Stimulated activated memory B cell treated with anti-CD40 and anti-IgM and Interleukin-4, amounts not matched to agents 10 μg/mL and 1 μg/mL and 100 μg/mL, for 72 hours (primary cell): ENCODE results near the gene KRTAP15-1.

Experiments used
- ATAC-seq: fragments of 150-1000 bp; cut with Tn5 transposase; 2 replicates; pipeline ENCODE4 v1.10.0; 2021
- H3K27ac Mint-ChIP-seq: one replicate; pipeline ENCODE4 v1.8.0; 2022; ENCODE audit warnings: mild to moderate bottlenecking, mixed read lengths
- H3K27me3 Mint-ChIP-seq: one replicate; pipeline ENCODE4 v1.8.0; 2022; ENCODE audit warnings: mixed read lengths
- H3K36me3 Mint-ChIP-seq: one replicate; pipeline ENCODE4 v1.8.0; 2022; ENCODE audit warnings: mixed read lengths
- H3K4me1 Mint-ChIP-seq: one replicate; pipeline ENCODE4 v1.8.0; 2022; ENCODE audit warnings: mixed read lengths
- H3K4me3 Mint-ChIP-seq: one replicate; pipeline ENCODE4 v1.8.0; 2022; ENCODE audit warnings: mild to moderate bottlenecking, moderate library complexity, mixed read lengths
- H3K9me3 Mint-ChIP-seq: one replicate; pipeline ENCODE4 v1.8.0; 2022; ENCODE audit warnings: mixed read lengths

KRTAP15-1 gene

GRCh38 chr21:30439975-30440374 lies at the start of gene KRTAP15-1:
TSS of gene KRTAP15-1 (plus strand) at chr21:30440275. CDS start at chr21:30440328, 53 bp downstream.
- no peak for ATAC-seq
- Mint-ChIP-seq H3K9me3 (peaks cover 3% of the 10 kb centered on the region), H3K27me3 (no peaks in the 10 kb centered on the region), H3K4me1 (no peaks in the 10 kb centered on the region), H3K27ac (no peak within 1 kb of the TSS), H3K36me3 (no peaks in the 10 kb centered on the region), H3K4me3 (no peak within 1 kb of the TSS)

DNA sequence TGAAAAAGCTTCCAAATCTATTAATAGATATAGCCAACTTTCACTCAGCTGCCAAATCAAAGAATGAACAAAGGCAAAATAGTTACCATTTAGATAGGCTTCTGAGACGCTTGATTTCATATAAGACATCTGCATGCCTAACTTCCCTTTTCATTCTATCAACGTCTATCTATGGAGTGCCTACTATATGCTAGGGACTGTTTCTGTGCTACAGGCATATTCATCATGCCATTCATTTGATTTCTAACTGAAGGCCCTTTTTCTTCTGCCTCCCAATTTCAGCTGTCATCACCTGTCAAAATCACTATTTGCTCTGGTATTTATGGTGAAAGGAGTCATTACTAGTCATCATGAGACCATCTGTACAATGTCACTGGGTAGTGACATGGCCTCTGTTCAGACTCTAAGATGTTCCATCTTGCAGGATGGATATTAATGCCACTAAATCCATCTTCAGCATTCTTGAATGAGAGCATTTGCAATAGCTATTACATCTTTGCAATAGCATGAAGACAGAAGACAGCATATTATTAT lies 48.5 kb upstream of the KRTAP15-1 start:
- Mint-ChIP-seq H3K9me3 (peaks cover 8% of the 10 kb centered on the region), H3K36me3 (no peaks in the 10 kb centered on the region), H3K27ac (no peak overlapping the region), H3K4me3 (no peak overlapping the region), H3K4me1 (no peaks in the 10 kb centered on the region), H3K27me3 (no peaks in the 10 kb centered on the region)
- ATAC-seq, result no peak

DNA sequence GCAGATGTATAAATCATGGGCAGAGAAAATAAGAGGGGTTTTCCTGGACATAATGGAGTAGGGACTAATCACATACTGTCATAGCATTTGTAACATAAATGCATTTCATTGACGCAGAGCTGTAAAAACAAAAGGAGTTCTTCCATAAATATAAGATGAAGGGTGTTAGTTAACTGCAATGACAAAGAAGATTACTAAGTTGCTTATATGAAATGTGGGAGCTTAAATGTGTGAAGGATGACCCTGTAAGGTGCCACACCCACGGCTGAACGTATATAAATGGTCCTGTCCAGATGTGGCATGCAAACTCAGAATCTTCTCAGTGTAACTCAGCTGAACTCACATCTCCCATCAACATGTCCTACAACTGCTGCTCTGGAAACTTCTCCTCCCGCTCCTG lies 44.3 kb upstream of the KRTAP15-1 start, which contains the start of gene KRTAP13-1:
Gene KRTAP13-1, plus strand, starts transcription at position 301 of the 400 bp plus-strand sequence. Its CDS starts 56 bp downstream, at position 357.
- Mint-ChIP-seq H3K27ac (no peak within 1 kb of the TSS), H3K36me3 (no peaks in the 10 kb centered on the region), H3K4me1 (no peaks in the 10 kb centered on the region), H3K9me3 (no peaks in the 10 kb centered on the region), H3K27me3 (no peaks in the 10 kb centered on the region), H3K4me3 (no peak within 1 kb of the TSS)
- no peak for ATAC-seq

- H3K36me3 Mint-ChIP-seq, result no peaks in the 10 kb centered on the region
- ATAC-seq, result no peak
- no peak overlapping the region for H3K27ac Mint-ChIP-seq
- H3K4me1 Mint-ChIP-seq, result no peaks in the 10 kb centered on the region
- H3K9me3 Mint-ChIP-seq, result peaks cover 4% of the 10 kb centered on the region
- H3K4me3 Mint-ChIP-seq, result no peak overlapping the region
- no peaks in the 10 kb centered on the region for H3K27me3 Mint-ChIP-seq
These were observed 31.1 kb upstream of the KRTAP15-1 start for GRCh38 chr21:30408782-30409494.

- no peak overlapping the region for H3K4me3 Mint-ChIP-seq
- H3K27ac Mint-ChIP-seq, result no peak overlapping the region
- no peak for ATAC-seq
- H3K27me3 Mint-ChIP-seq, result no peaks in the 10 kb centered on the region
- peaks cover 6% of the 10 kb centered on the region for H3K9me3 Mint-ChIP-seq
- H3K36me3 Mint-ChIP-seq, result no peaks in the 10 kb centered on the region
- no peaks in the 10 kb centered on the region for H3K4me1 Mint-ChIP-seq
These were observed 24.1 kb upstream of the KRTAP15-1 start for GRCh38 chr21:30415993-30416392.

- Mint-ChIP-seq H3K4me3 (no peak within 1 kb of the TSS), H3K9me3 (peaks cover 3% of the 10 kb centered on the region), H3K27me3 (no peaks in the 10 kb centered on the region), H3K4me1 (no peaks in the 10 kb centered on the region), H3K36me3 (no peaks in the 10 kb centered on the region), H3K27ac (no peak within 1 kb of the TSS)
- no peak for ATAC-seq
These were observed 14.2 kb upstream of the KRTAP15-1 start, which contains the start of gene KRTAP13-3 for GRCh38 chr21:30425826-30426225. TSS of gene KRTAP13-3 (minus strand) at chr21:30425926. CDS start at chr21:30425912, 14 bp downstream.

- H3K36me3 Mint-ChIP-seq, result no peaks in the 10 kb centered on the region
- H3K9me3 Mint-ChIP-seq, result peaks cover 3% of the 10 kb centered on the region
- no peaks in the 10 kb centered on the region for H3K27me3 Mint-ChIP-seq
- H3K27ac Mint-ChIP-seq, result no peak overlapping the region
- H3K4me1 Mint-ChIP-seq, result no peaks in the 10 kb centered on the region
- ATAC-seq, result no peak
- H3K4me3 Mint-ChIP-seq, result no peak overlapping the region
These were observed 13.3 kb upstream of the KRTAP15-1 start for GRCh38 chr21:30426731-30427130.

DNA sequence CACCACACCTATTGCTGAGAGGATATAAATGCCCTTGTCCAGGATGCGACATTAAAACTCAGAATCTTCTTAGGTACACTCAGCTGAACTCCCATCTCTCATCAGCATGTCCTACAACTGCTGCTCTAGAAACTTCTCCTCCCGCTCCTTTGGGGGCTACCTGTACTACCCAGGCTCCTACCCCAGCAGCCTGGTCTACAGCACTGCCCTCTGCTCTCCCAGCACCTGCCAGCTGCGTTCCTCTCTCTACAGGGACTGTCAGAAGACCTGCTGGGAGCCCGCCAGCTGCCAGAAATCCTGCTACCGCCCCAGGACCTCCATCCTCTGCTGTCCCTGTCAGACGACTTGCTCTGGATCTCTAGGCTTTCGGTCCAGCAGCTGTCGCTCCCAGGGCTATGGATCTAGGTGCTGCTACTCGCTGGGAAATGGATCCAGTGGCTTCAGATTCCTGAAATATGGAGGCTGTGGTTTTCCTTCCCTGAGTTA lies 9.9 kb upstream of the KRTAP15-1 start, which contains the start of gene KRTAP13-4:
Gene KRTAP13-4, plus strand, starts transcription at position 51 of the 486 bp plus-strand sequence. Its CDS starts 56 bp downstream, at position 107.
- H3K27me3 Mint-ChIP-seq, result no peaks in the 10 kb centered on the region
- H3K4me3 Mint-ChIP-seq, result no peak within 1 kb of the TSS
- H3K9me3 Mint-ChIP-seq, result no peaks in the 10 kb centered on the region
- ATAC-seq, result no peak
- no peak within 1 kb of the TSS for H3K27ac Mint-ChIP-seq
- no peaks in the 10 kb centered on the region for H3K4me1 Mint-ChIP-seq
- H3K36me3 Mint-ChIP-seq, result no peaks in the 10 kb centered on the region

DNA sequence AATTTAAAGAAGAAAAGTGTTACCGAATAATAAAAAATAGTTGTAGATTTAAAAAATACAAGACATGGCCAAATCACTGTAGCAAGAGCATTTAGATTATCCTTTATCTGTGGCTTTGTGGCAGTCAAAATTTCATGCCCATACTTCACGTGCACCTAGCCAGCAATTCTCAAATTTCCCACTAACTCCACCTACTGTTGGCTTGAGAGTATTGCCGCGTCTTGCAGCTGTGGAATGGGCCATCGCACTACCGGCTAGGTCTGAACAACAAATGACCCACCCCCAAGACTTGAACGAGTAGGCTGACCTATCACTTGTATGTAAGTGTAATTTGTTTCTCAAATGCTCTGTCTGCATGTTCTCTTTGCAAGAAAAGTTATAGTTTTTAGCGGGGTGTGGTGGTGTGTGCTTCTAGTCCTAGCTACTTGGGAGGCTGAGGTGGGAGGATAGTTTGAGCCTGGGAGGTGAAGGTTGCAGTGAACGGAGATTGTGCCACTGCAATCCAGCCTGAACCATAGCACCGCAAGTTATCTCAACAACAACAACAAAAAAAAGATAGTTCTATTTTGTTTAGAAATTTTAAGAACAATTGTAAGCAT lies 5.9 kb upstream of the KRTAP15-1 start:
- no peaks in the 10 kb centered on the region for H3K27me3 Mint-ChIP-seq
- ATAC-seq, result no peak
- peaks cover 3% of the 10 kb centered on the region for H3K9me3 Mint-ChIP-seq
- no peaks in the 10 kb centered on the region for H3K36me3 Mint-ChIP-seq
- H3K27ac Mint-ChIP-seq, result no peak overlapping the region
- H3K4me3 Mint-ChIP-seq, result no peak overlapping the region
- H3K4me1 Mint-ChIP-seq, result no peaks in the 10 kb centered on the region

DNA sequence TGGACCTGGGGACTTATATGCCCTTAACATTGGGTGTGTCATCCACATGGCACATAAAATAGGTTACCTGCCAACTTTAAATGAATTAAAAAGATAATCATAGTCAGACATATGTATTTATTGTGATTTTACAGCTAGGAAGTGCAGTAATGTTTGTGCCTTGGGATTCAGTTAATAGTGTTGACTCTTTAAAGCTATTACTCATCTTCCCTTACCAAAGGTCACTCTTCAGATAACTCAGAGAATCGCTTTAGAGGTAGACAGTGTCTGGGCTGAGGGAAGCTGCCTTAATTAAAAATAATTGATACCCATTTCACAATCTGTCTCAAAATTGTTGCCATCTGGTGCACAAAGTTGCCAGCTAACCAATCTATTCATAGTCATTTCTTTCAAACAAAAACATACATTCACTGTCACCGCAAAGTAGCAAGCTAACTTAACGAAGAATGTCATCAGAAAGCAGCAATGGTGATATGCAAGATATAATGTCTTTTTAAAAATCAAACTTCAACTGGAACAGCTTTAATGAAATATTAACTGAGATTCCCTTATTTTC lies 3.0 kb upstream of the KRTAP15-1 start:
- no peaks in the 10 kb centered on the region for H3K36me3 Mint-ChIP-seq
- H3K4me3 Mint-ChIP-seq, result no peak overlapping the region
- peaks cover 3% of the 10 kb centered on the region for H3K9me3 Mint-ChIP-seq
- no peaks in the 10 kb centered on the region for H3K4me1 Mint-ChIP-seq
- no peaks in the 10 kb centered on the region for H3K27me3 Mint-ChIP-seq
- H3K27ac Mint-ChIP-seq, result no peak overlapping the region
- no peak for ATAC-seq

DNA sequence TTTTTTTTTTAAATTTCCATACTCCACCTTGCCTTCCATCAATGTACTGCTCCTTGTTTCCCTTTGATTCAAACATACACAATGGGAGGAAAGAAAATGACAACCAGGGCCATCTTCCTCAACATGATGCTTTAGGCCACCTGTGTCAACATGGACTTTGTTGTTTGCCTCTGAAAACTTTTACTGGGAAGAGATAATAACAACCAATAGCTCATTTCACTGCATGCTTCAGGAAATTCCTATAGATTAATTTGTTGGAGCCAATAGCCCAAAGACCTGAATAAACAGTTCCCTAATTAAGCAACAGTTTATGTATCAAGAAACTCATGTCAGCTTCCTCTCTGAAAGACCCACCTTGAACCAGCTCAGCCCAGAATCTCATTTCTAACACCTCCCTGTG lies 3.2 kb downstream of the KRTAP15-1 start:
- ATAC-seq, result no peak
- Mint-ChIP-seq H3K4me3 (no peak overlapping the region), H3K27ac (no peak overlapping the region), H3K27me3 (no peaks in the 10 kb centered on the region), H3K4me1 (no peaks in the 10 kb centered on the region), H3K9me3 (no peaks in the 10 kb centered on the region), H3K36me3 (no peaks in the 10 kb centered on the region)

DNA sequence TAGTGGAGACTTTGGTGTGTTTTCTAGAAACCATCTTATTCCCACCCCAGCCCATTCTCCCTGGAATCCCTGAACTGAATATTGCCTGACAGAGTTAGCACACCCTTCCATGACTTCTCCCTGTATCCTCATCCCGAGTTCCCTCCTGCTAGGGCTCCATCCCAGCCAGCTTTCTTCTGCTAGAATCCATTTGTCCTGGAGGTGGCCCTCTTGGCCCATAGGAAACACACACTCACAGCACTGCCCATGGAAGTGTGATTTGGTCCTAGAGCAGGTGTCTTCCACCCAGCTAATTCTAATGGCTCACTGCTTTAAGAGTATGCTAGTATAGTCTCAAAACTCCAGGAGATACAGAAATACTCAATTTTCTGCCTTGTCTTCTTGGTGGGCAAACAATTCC lies 4.1 kb downstream of the KRTAP15-1 start:
- no peak for ATAC-seq
- no peaks in the 10 kb centered on the region for H3K36me3 Mint-ChIP-seq
- H3K9me3 Mint-ChIP-seq, result no peaks in the 10 kb centered on the region
- no peak overlapping the region for H3K27ac Mint-ChIP-seq
- H3K27me3 Mint-ChIP-seq, result no peaks in the 10 kb centered on the region
- H3K4me1 Mint-ChIP-seq, result no peaks in the 10 kb centered on the region
- no peak overlapping the region for H3K4me3 Mint-ChIP-seq

DNA sequence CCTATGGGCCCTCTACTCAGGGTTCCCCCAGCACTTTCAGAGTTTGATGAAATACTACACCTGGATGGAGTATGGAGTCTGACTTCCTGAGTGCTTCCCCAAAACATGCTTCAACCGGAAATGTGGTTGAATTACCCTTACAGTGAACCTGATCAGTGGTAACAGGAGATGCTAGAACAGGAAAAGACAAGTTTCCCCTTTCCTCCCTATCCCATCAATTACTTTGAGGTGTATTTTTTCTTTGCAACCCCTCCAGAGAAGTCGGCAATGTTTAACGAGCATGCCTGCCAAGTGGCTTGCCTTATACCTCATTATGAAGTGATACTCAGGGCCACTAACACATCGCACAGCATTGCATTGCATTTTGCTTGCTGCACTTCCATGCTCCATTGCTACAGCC lies 7.0 kb downstream of the KRTAP15-1 start:
- no peak overlapping the region for H3K4me3 Mint-ChIP-seq
- no peak overlapping the region for H3K27ac Mint-ChIP-seq
- H3K9me3 Mint-ChIP-seq, result no peaks in the 10 kb centered on the region

DNA sequence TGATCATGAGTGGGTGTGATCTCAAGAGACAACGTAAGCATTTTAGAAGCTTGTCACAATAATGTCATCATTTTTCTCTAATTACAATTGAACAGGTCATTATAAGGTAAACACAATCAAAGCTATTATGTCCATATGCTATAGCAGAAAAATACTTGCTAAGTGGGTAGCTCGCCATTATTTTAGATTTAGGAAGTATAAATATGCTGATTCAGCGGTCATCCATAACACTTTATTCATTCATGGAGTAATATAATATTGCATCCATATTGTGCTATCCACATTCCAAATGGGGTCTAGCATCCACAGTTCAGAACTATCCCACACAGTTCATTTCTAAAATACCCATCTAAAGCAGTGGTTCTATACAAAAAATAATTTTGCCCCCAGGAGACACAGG lies 8.4 kb downstream of the KRTAP15-1 start:
- no peaks in the 10 kb centered on the region for H3K4me1 Mint-ChIP-seq
- no peak for ATAC-seq
- no peaks in the 10 kb centered on the region for H3K9me3 Mint-ChIP-seq
- H3K4me3 Mint-ChIP-seq, result no peak overlapping the region
- H3K27me3 Mint-ChIP-seq, result no peaks in the 10 kb centered on the region
- H3K27ac Mint-ChIP-seq, result no peak overlapping the region
- H3K36me3 Mint-ChIP-seq, result no peaks in the 10 kb centered on the region

More for the DNA sequence above, 7.0 kb downstream of the KRTAP15-1 start:
- ATAC-seq, result no peak
- Mint-ChIP-seq H3K36me3 (no peaks in the 10 kb centered on the region), H3K4me1 (no peaks in the 10 kb centered on the region), H3K27me3 (no peaks in the 10 kb centered on the region)

DNA sequence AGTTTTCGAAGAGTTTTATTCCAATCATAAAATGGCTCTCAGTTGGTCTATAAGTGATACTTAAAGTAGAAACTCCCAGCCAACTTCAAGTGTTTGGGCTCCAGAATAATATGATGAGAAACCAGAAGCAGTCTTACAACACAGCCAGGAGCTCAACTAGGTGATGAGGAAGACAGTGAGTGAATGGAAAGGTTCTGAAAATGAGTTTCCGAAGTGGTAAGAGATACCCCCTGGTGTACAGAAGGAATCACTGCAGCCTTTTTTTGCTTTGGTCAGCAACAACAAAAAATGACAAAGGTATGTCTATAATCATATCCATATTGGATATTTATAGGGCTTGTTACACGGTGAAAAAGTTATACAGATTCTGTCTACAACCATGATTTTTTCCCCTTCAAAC lies 23.6 kb downstream of the KRTAP15-1 start:
- Mint-ChIP-seq H3K4me3 (no peak overlapping the region), H3K9me3 (peaks cover 10% of the 10 kb centered on the region), H3K27me3 (no peaks in the 10 kb centered on the region), H3K36me3 (no peaks in the 10 kb centered on the region), H3K27ac (no peak overlapping the region), H3K4me1 (no peaks in the 10 kb centered on the region)
- ATAC-seq, result no peak
